CD14-positive monocyte (primary cell): Measurements from ENCODE around the gene ACO2. TPM values are rescaled to one million over a fixed set of nuclear protein-coding genes. Genes with fewer than 3 reads are reported as not detected.
A peak's percentile ranks its signal among the peaks of the same experiment; 100 is the strongest.

ENCODE experiments used
- DNase-seq, 3 donors: peaks; one replicate each; pipeline ENCODE4 v3.0.0-alpha.2; 2011 to 2022
- H2AFZ ChIP-seq: 2 replicates; pipeline ENCODE4 v1.6.0; 2012; ENCODE audit warnings: mild to moderate bottlenecking, low read depth, low read length, inconsistent platforms; ENCODE audit not compliant: insufficient read depth, poor library complexity, severe bottlenecking
- H3K27ac ChIP-seq, 2 donors: 1 replicate in 1 of 2; 2 replicates in 1 of 2; pipeline ENCODE4 v1.5.1; 2012 to 2013; ENCODE audit warnings: low read length in 2 of 2, control low read depth in 1 of 2, inconsistent platforms in 1 of 2, low read depth in 1 of 2, mild to moderate bottlenecking in 1 of 2
- H3K27me3 ChIP-seq, 2 donors: one replicate each; pipeline versions ENCODE4 v1.6.0 to v1.6.1; 2011 to 2013; ENCODE audit warnings: low read length in 2 of 2; ENCODE audit not compliant: control insufficient read depth in 2 of 2, insufficient read depth in 2 of 2
- H3K36me3 ChIP-seq, 2 donors: replicated peaks in 1 of 2; 1 replicate in 1 of 2; 2 replicates in 1 of 2; pipeline versions ENCODE4 v1.5.1 to v1.6.1; 2012 to 2013; ENCODE audit warnings: low read length in 2 of 2, control low read depth in 1 of 2, inconsistent platforms in 1 of 2, mild to moderate bottlenecking in 1 of 2; ENCODE audit not compliant: insufficient read depth in 2 of 2, control insufficient read depth in 1 of 2
- H3K4me1 ChIP-seq, 2 donors: 1 replicate in 1 of 2; 2 replicates in 1 of 2; pipeline versions ENCODE4 v1.5.1 to v1.6.1; 2012 to 2013; ENCODE audit warnings: low read length in 2 of 2, control low read depth in 1 of 2, inconsistent platforms in 1 of 2, mild to moderate bottlenecking in 1 of 2, moderate library complexity in 1 of 2; ENCODE audit not compliant: insufficient read depth in 2 of 2, control insufficient read depth in 1 of 2
- H3K4me2 ChIP-seq: replicated peaks from 2 replicates; pipeline ENCODE3; 2012; ENCODE audit warnings: low read length, moderate library complexity, mild to moderate bottlenecking; ENCODE audit not compliant: poor library complexity, severe bottlenecking; ENCODE audit errors: extremely low read depth
- H3K4me3 ChIP-seq, 3 experiments: fragments of 200-600 bp in 1 of 3; sonication (generic) in 1 of 3; replicated peaks in 1 of 3; 1 replicate in 2 of 3; 2 replicates in 1 of 3; pipeline ENCODE4 v1.5.1; 2011 to 2013; ENCODE audit warnings: low read length in 3 of 3, mild to moderate bottlenecking in 3 of 3, control low read depth in 2 of 3, low read depth in 2 of 3, inconsistent platforms in 1 of 3, moderate library complexity in 1 of 3
- H3K79me2 ChIP-seq: 2 replicates; pipeline ENCODE4 v1.6.0; 2012; ENCODE audit warnings: mild to moderate bottlenecking, control low read depth, inconsistent platforms, low read length, moderate library complexity; ENCODE audit not compliant: insufficient read depth
- H3K9ac ChIP-seq: 2 replicates; pipeline ENCODE4 v1.6.0; 2017; ENCODE audit warnings: low read length, mild to moderate bottlenecking; ENCODE audit not compliant: insufficient read depth, poor library complexity, severe bottlenecking
- H3K9me3 ChIP-seq, 2 donors: replicated peaks in 1 of 2; 1 replicate in 1 of 2; 2 replicates in 1 of 2; pipeline versions ENCODE4 v1.5.1 to v1.6.1; 2012 to 2013; ENCODE audit warnings: low read length in 2 of 2, control low read depth in 1 of 2; ENCODE audit not compliant: control insufficient read depth in 1 of 2, insufficient read depth in 1 of 2
- H4K20me1 ChIP-seq: 2 replicates; pipeline ENCODE4 v1.6.0; 2012; ENCODE audit warnings: mild to moderate bottlenecking, low read length, control low read depth, moderate library complexity; ENCODE audit not compliant: insufficient read depth
- H3K27ac Mint-ChIP-seq, 7 donors: one replicate each; pipeline ENCODE4 v1.8.0; 2020; ENCODE audit warnings: mild to moderate bottlenecking in 7 of 7, mixed read lengths in 7 of 7, moderate library complexity in 6 of 7, inconsistent platforms in 2 of 7
- H3K27me3 Mint-ChIP-seq, 3 donors: one replicate each; pipeline ENCODE4 v1.8.0; 2021 to 2022; ENCODE audit warnings: low read depth in 3 of 3, mild to moderate bottlenecking in 3 of 3, mixed read lengths in 3 of 3, moderate library complexity in 3 of 3, inconsistent platforms in 1 of 3
- H3K36me3 Mint-ChIP-seq, 2 donors: one replicate each; pipeline ENCODE4 v1.8.0; 2020; ENCODE audit warnings: mixed read lengths in 2 of 2, inconsistent platforms in 1 of 2, mild to moderate bottlenecking in 1 of 2
- H3K4me1 Mint-ChIP-seq: one replicate; pipeline ENCODE4 v1.8.0; 2020; ENCODE audit warnings: mild to moderate bottlenecking, mixed read lengths
- H3K4me3 Mint-ChIP-seq, 2 donors: one replicate each; pipeline ENCODE4 v1.8.0; 2020; ENCODE audit warnings: mild to moderate bottlenecking in 2 of 2, mixed read lengths in 2 of 2, moderate library complexity in 1 of 2
- H3K9me3 Mint-ChIP-seq, 7 donors: one replicate each; pipeline ENCODE4 v1.8.0; 2020 to 2022; ENCODE audit warnings: mixed read lengths in 7 of 7, mild to moderate bottlenecking in 6 of 7, moderate library complexity in 6 of 7, inconsistent platforms in 2 of 7
- WGBS: methylation state at CpG from one replicate; pipeline ENCODE4 v1.1.5; 2013; ENCODE audit warnings: missing lambda C conversion rate; ENCODE audit not compliant: insufficient coverage; 5-methylcytosine and 5-hydroxymethylcytosine counted together
- intact Hi-C, 2 donors: fragments of 100-400 bp; cut with micrococcal nuclease; formaldehyde crosslinking; loops; one replicate each; pipeline versions ENCODE4 v1.15.0 to v1.15.1; 2023
- polyA plus RNA-seq, 3 donors: library from polyadenylated mRNA; depleted of rRNA in 1 of 3; unstranded in 2 of 3; stranded (reverse) in 1 of 3; fragments of 300-500 nt in 2 of 3; fragments of >200 nt in 1 of 3; fragmentation: Illumina TruSeq in 2 of 3; gene quantifications; 1 replicate in 2 of 3; 2 replicates in 1 of 3; pipeline ENCODE4 v1.2.3, GENCODE V29; 2012 to 2021
- TF ChIP-seq, protein P1 (sequence below): fragments of 200-600 bp; IDR thresholded peaks from one replicate; pipeline ENCODE4 v1.8.0; 2022; ENCODE audit warnings: antibody characterized with exemption, mild to moderate bottlenecking

ACO2 gene
- polyA plus RNA-seq, 3 donors: 56.8 to 75.8 (median 64.2) TPM

DNA sequence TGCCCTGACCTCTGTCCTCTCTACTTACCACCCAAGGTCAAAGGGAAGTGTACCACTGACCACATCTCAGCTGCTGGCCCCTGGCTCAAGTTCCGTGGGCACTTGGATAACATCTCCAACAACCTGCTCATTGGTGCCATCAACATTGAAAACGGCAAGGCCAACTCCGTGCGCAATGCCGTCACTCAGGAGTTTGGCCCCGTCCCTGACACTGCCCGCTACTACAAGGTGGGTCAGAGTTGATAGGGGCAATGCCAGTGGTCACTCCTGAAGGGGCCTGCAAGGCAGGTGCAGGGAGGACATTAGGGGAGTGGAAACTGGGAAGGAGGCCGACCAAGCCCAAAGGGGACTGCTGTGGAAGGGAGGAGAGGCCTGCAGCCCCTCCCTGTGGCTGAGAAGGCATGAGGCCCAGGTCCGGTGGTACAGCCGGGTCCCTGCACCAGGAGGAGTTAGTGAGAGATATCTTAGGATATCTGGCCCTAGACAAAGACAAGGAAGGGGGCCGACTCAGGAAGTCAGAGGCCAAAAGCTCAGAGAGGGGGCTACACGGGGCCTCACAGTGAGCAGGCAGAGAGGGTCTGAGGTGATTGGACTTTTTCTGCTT, 57.4 kb downstream of the ACO2 start:
- H3K27ac Mint-ChIP-seq: peak overlapping the region in 3 of 7 donors; percentile 36 to 70 (median 70)
- no peak overlapping the region for H2AFZ ChIP-seq
- no peaks in the 10 kb centered on the region for H3K9me3 ChIP-seq
- H3K79me2 ChIP-seq: no peaks in the 10 kb centered on the region
- H3K27me3 Mint-ChIP-seq: peaks cover 0 to 6% (median 0%) of the 10 kb centered on the region in 3 donors
- H3K4me3 ChIP-seq: no peak overlapping the region
- peaks cover 8% of the 10 kb centered on the region for H3K4me1 Mint-ChIP-seq
- H3K27ac ChIP-seq: peak overlapping the region in 1 of 2 donors; percentile 61
- peaks cover 86 to 96% of the 10 kb centered on the region in 2 donors for H3K36me3 ChIP-seq
- WGBS: 80% methylated on average over 12 of the region's 12 CpGs
- H3K36me3 Mint-ChIP-seq: peaks cover 62 to 89% of the 10 kb centered on the region in 2 donors
- H3K4me2 ChIP-seq: no peak overlapping the region
- TF ChIP-seq, protein P1, sequence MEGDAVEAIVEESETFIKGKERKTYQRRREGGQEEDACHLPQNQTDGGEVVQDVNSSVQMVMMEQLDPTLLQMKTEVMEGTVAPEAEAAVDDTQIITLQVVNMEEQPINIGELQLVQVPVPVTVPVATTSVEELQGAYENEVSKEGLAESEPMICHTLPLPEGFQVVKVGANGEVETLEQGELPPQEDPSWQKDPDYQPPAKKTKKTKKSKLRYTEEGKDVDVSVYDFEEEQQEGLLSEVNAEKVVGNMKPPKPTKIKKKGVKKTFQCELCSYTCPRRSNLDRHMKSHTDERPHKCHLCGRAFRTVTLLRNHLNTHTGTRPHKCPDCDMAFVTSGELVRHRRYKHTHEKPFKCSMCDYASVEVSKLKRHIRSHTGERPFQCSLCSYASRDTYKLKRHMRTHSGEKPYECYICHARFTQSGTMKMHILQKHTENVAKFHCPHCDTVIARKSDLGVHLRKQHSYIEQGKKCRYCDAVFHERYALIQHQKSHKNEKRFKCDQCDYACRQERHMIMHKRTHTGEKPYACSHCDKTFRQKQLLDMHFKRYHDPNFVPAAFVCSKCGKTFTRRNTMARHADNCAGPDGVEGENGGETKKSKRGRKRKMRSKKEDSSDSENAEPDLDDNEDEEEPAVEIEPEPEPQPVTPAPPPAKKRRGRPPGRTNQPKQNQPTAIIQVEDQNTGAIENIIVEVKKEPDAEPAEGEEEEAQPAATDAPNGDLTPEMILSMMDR: no peak
- no peak overlapping the region for H3K9ac ChIP-seq
- intact Hi-C loops: no loop called here
- no peaks in the 10 kb centered on the region for H3K9me3 Mint-ChIP-seq
- H3K27me3 ChIP-seq: no peaks in the 10 kb centered on the region
- H3K4me3 Mint-ChIP-seq: no peak overlapping the region
- H3K4me1 ChIP-seq: peaks cover 0 to 9% of the 10 kb centered on the region in 2 donors
- DNase-seq: no peak
- peaks cover 51% of the 10 kb centered on the region for H4K20me1 ChIP-seq

DNA sequence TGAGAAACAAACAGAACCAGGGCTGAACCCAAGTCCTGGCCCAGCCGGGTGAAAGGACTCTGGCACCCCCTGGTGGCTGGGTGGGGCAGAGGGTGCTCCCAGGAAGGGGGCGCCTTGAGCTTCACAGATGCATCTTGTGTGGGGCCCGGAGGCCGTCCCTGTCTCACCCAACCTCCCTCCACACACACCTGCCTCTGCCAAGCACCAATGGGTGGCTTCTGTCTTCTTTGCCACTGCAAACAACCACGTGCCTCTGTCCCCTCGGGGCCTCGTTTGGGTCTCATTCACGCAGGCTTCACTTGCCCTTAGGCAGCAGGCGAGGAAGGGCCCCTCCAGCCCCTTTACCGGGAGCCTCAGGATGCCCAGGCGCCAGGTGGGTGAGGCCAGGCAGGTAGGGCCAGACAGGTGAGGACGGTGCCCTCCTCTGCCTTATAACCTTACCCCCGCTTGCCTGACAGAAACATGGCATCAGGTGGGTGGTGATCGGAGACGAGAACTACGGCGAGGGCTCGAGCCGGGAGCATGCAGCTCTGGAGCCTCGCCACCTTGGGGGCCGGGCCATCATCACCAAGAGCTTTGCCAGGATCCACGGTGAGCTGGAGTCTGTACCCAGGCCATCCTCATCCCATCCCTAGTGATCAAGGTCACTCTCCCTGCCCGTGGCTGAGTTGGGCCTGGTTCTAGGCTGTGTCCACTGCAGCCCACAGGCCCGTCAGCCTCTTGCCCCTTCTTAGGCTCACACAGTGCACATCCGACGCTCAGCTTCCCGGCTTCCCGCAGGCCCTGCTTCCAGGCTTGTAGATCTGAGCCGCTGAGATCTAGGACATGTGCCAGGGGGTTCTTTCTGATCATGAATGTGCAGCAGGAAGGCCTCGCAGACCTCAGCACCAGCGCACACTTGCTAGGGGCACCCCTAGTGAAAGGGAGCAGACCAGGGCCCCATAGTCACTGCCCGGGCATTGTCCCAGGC, 58.2 kb downstream of the ACO2 start:
- H3K27ac ChIP-seq: peak overlapping the region; percentile 16 to 61
- no peak overlapping the region for H3K4me2 ChIP-seq
- WGBS: 84% methylated on average over 27 of the region's 32 CpGs
- Mint-ChIP-seq H3K4me1 (peaks cover 8% of the 10 kb centered on the region), H3K27me3 (peaks cover 0 to 6% (median 0%) of the 10 kb centered on the region in 3 donors), H3K9me3 (no peaks in the 10 kb centered on the region), H3K27ac (peak overlapping the region in 3 of 7 donors; percentile 64 to 77 (median 70)), H3K36me3 (peaks cover 62 to 94% of the 10 kb centered on the region in 2 donors), H3K4me3 (no peak overlapping the region)
- TF ChIP-seq, protein P1: peak; percentile 98
- no peaks in the 10 kb centered on the region for H3K9me3 ChIP-seq
- H3K9ac ChIP-seq: no peak overlapping the region
- intact Hi-C loops: no loop called here
- peaks cover 0 to 9% of the 10 kb centered on the region in 2 donors for H3K4me1 ChIP-seq
- peak; percentile 20 to 36 (median 20) for DNase-seq
- peaks cover 57% of the 10 kb centered on the region for H4K20me1 ChIP-seq
- no peaks in the 10 kb centered on the region for H3K27me3 ChIP-seq
- H3K36me3 ChIP-seq: peaks cover 93 to 99% of the 10 kb centered on the region in 2 donors
- H3K4me3 ChIP-seq: no peak overlapping the region
- H2AFZ ChIP-seq: no peak overlapping the region
- H3K79me2 ChIP-seq: no peaks in the 10 kb centered on the region
